NCI-H748 treated with DMSO at 0.1 percent for 48 hours (cell line): Measurements from ENCODE around the gene PAX2.
A peak's percentile ranks its signal among the peaks of the same experiment; 100 is the strongest.

Experiments used
- DNase-seq: peaks from one replicate; lab custom pipeline; 2025; lab: John Stamatoyannopoulos, UW

PAX2 gene

GRCh38 chr10:100739517-100740368 is 5.6 kb upstream of the PAX2 start:
- no peak for DNase-seq

- no peak for DNase-seq
Measured at GRCh38 chr10:100740476-100741377, 4.7 kb upstream of the PAX2 start.

- DNase-seq: no peak
Measured at GRCh38 chr10:100741378-100742075, 3.9 kb upstream of the PAX2 start.

GRCh38 chr10:100742076-100742771 is 3.2 kb upstream of the PAX2 start:
- no peak for DNase-seq

GRCh38 chr10:100742936-100743335 is 2.4 kb upstream of the PAX2 start:
- no peak for DNase-seq

- peak; percentile 50 for DNase-seq
Measured at GRCh38 chr10:100743626-100744135, 1.7 kb upstream of the PAX2 start.

GRCh38 chr10:100744136-100744986 is 1.0 kb upstream of the PAX2 start:
- DNase-seq: no peak

- DNase-seq: no peak
Measured at GRCh38 chr10:100745882-100746783, 751 bp downstream of the PAX2 start.

- no peak for DNase-seq
Measured at GRCh38 chr10:100746784-100747455, 1.5 kb downstream of the PAX2 start.

- DNase-seq: no peak
Measured at GRCh38 chr10:100747456-100748230, 2.3 kb downstream of the PAX2 start.

- no peak for DNase-seq
Measured at GRCh38 chr10:100748231-100749058, 3.1 kb downstream of the PAX2 start.

- DNase-seq: no peak
Measured at GRCh38 chr10:100749059-100749308, 3.6 kb downstream of the PAX2 start.

- no peak for DNase-seq
Measured at GRCh38 chr10:100749309-100750217, 4.2 kb downstream of the PAX2 start.

GRCh38 chr10:100750291-100751210 is 5.2 kb downstream of the PAX2 start:
- no peak for DNase-seq

- DNase-seq: no peak
Measured at GRCh38 chr10:100751211-100751933, 6.0 kb downstream of the PAX2 start.
